Trophoblast cell (in vitro differentiated cells and primary cell): ENCODE data around the gene TENM4.

Experiments used
- DNase-seq, 2 donors: peaks; one replicate each; pipeline ENCODE4 v3.0.0-alpha.2; 2016
- H2AFZ ChIP-seq: 2 replicates; pipeline ENCODE4 v1.6.1; 2013; ENCODE audit warnings: low read length, moderate library complexity, mild to moderate bottlenecking; ENCODE audit not compliant: insufficient read depth, poor library complexity
- H2AK5ac ChIP-seq: 2 replicates; pipeline ENCODE4 v1.6.1; 2013; ENCODE audit warnings: mild to moderate bottlenecking, low read length
- H2BK120ac ChIP-seq: 2 replicates; pipeline ENCODE4 v1.6.1; 2013; ENCODE audit warnings: low read length, mild to moderate bottlenecking, moderate library complexity; ENCODE audit not compliant: insufficient read depth, poor library complexity
- H2BK12ac ChIP-seq: 2 replicates; pipeline ENCODE4 v1.6.1; 2013; ENCODE audit warnings: mild to moderate bottlenecking, low read length, moderate library complexity
- H2BK5ac ChIP-seq: 2 replicates; pipeline ENCODE4 v1.6.1; 2013; ENCODE audit warnings: low read length, low read depth, moderate library complexity, mild to moderate bottlenecking; ENCODE audit not compliant: poor library complexity
- H3K14ac ChIP-seq: 2 replicates; pipeline ENCODE4 v1.6.1; 2013; ENCODE audit warnings: mild to moderate bottlenecking, low read length
- H3K18ac ChIP-seq: 2 replicates; pipeline ENCODE4 v1.6.1; 2013; ENCODE audit warnings: mild to moderate bottlenecking, low read length
- H3K23ac ChIP-seq: 2 replicates; pipeline ENCODE4 v1.6.1; 2013; ENCODE audit warnings: low read length
- H3K27ac ChIP-seq: 2 replicates; pipeline ENCODE4 v1.5.1; 2013; ENCODE audit warnings: low read depth, mild to moderate bottlenecking, inconsistent platforms, low read length, moderate library complexity
- H3K27me3 ChIP-seq: 2 replicates; pipeline ENCODE4 v1.6.1; 2013; ENCODE audit warnings: inconsistent platforms, mild to moderate bottlenecking, low read length, moderate library complexity; ENCODE audit not compliant: insufficient read depth
- H3K36me3 ChIP-seq, 2 experiments: 1 replicate in 1 of 2; 2 replicates in 1 of 2; pipeline ENCODE4 v1.6.1; 2013; ENCODE audit warnings: low read length in 2 of 2, mild to moderate bottlenecking in 2 of 2, moderate library complexity in 1 of 2; ENCODE audit not compliant: insufficient read depth in 2 of 2, control insufficient read depth in 1 of 2
- H3K4ac ChIP-seq: 2 replicates; pipeline ENCODE4 v1.6.1; 2013; ENCODE audit warnings: low read depth, mild to moderate bottlenecking, low read length, moderate library complexity
- H3K4me1 ChIP-seq, 2 experiments: 1 replicate in 1 of 2; 2 replicates in 1 of 2; pipeline ENCODE4 v1.6.1; 2013; ENCODE audit warnings: low read length in 2 of 2, mild to moderate bottlenecking in 2 of 2, moderate library complexity in 1 of 2; ENCODE audit not compliant: insufficient read depth in 2 of 2, control insufficient read depth in 1 of 2
- H3K4me2 ChIP-seq: 2 replicates; pipeline ENCODE4 v1.6.1; 2013; ENCODE audit warnings: inconsistent platforms, mild to moderate bottlenecking, low read length, moderate library complexity
- H3K4me3 ChIP-seq: 2 replicates; pipeline ENCODE4 v1.5.1; 2013; ENCODE audit warnings: mild to moderate bottlenecking, low read depth, low read length, inconsistent platforms
- H3K79me1 ChIP-seq: one replicate; pipeline ENCODE4 v1.6.1; 2013; ENCODE audit warnings: low read length
- H3K79me2 ChIP-seq: 2 replicates; pipeline ENCODE4 v1.6.1; 2013; ENCODE audit warnings: low read length, mild to moderate bottlenecking; ENCODE audit not compliant: control insufficient read depth, insufficient read depth, poor library complexity
- H3K9ac ChIP-seq: 2 replicates; pipeline ENCODE4 v1.6.1; 2013; ENCODE audit warnings: mild to moderate bottlenecking, low read length
- H3K9me3 ChIP-seq: 2 replicates; pipeline ENCODE4 v1.6.1; 2013; ENCODE audit warnings: low read depth, mild to moderate bottlenecking, control low read depth, inconsistent platforms, low read length; ENCODE audit not compliant: insufficient read depth
- H4K12ac ChIP-seq: 2 replicates; pipeline ENCODE4 v1.6.1; 2013; ENCODE audit warnings: low read depth, mild to moderate bottlenecking, low read length, moderate library complexity
- H4K8ac ChIP-seq: 2 replicates; pipeline ENCODE4 v1.6.1; 2013; ENCODE audit warnings: low read depth, mild to moderate bottlenecking, low read length, moderate library complexity
- H4K91ac ChIP-seq: one replicate; pipeline ENCODE4 v1.6.1; 2013; ENCODE audit warnings: low read depth, mild to moderate bottlenecking, low read length, moderate library complexity
- WGBS: extraction: QIAGEN DNeasy Blood & Tissue Kit; methylation state at CpG from one replicate; pipeline ENCODE4 v1.1.7; 2013; ENCODE audit warnings: missing lambda C conversion rate; ENCODE audit not compliant: insufficient read length, insufficient coverage; ENCODE audit errors: extremely low coverage; 5-methylcytosine and 5-hydroxymethylcytosine counted together

The TENM4 gene

DNA sequence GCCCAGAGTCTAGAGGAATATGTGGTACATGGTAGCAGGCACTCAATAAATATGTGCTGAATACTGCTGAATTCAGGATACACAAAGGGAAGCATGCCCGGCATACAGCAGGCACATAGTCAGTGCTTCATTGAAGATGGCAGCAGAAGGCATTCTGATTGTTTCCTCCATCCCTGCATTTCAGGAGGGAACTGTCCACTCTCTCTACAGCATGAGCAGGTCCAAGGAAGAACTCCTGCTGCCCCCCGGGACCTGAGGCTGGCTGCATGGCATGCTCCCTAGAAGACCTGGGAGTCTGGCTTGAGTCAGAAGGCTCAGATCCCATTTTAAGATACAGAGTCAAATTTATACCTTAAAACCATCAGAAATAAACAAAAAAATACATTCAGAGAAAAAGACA, 546.8 kb downstream of the TENM4 start:
- Histone ChIP-seq H3K27ac (no peak overlapping the region), H3K23ac (no peak overlapping the region), H2AK5ac (no peak overlapping the region), H4K12ac (no peak overlapping the region), H4K91ac (no peak overlapping the region), H4K8ac (no peak overlapping the region), H3K4me3 (no peak overlapping the region), H3K79me1 (no peaks in the 10 kb centered on the region), H3K27me3 (no peaks in the 10 kb centered on the region), H2AFZ (no peak overlapping the region), H3K9ac (no peak overlapping the region), H2BK120ac (no peak overlapping the region), H3K79me2 (no peaks in the 10 kb centered on the region), H3K36me3 (peaks cover 24 to 41% of the 10 kb centered on the region in 2 experiments), H3K14ac (no peak overlapping the region), H3K9me3 (peaks cover 2% of the 10 kb centered on the region), H3K4ac (no peak overlapping the region), H3K18ac (no peak overlapping the region), H3K4me1 (no peaks in the 10 kb centered on the region), H2BK12ac (no peak overlapping the region), H2BK5ac (no peak overlapping the region), H3K4me2 (no peak overlapping the region)
- no peak for DNase-seq
- WGBS, result no CpG with 5 or more reads among the region's 2 CpGs

DNA sequence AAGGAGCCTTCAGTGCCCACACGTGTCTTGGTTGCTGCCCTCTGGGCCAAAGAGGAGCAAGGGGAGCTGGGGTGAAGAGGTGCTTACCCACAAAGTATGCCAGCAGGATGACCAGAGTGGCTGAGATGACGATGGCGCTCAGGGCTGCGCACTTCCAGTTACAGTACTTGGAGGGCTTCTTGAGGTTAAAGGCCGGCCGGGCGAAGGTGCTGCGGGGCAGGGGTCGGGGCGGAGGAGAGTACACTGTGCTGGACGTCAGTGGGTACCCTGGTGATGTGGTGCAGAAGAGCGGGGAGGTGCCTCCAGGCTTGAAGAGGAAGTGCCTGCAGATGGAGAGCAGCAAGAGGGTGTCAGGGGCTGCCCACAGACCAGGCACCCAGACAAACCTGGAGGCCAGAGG, 551.1 kb downstream of the TENM4 start:
- DNase-seq, result no peak

DNA sequence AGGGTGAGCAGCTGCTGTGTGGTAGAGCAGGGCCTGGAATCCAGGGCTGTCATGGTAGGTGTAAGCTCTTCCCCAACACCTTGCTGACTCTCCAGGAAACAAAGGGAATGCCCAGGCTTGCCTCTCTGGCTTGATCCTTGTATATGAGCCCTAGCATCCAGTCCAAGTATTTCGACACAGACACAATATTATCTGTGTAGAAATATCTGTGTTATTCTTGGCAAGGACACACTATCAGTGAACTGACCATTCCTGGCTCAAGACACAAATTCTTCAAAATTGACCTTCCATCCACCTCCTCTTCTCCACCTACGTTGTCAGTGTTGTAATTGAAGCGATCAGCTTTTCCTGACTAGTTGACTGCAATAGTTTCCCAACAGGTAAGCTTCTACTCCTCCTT, 554.2 kb downstream of the TENM4 start:
- Histone ChIP-seq H2BK120ac (no peak overlapping the region), H3K79me1 (no peaks in the 10 kb centered on the region), H3K9me3 (peaks cover under 1% of the 10 kb centered on the region), H3K23ac (no peak overlapping the region), H3K4me3 (no peak overlapping the region), H3K18ac (no peak overlapping the region), H3K27me3 (no peaks in the 10 kb centered on the region), H2BK12ac (no peak overlapping the region), H2AK5ac (no peak overlapping the region), H4K91ac (no peak overlapping the region), H3K36me3 (peaks cover 28 to 65% of the 10 kb centered on the region in 2 experiments), H2AFZ (no peak overlapping the region), H3K4ac (no peak overlapping the region), H4K12ac (no peak overlapping the region), H3K4me1 (no peaks in the 10 kb centered on the region), H3K79me2 (no peaks in the 10 kb centered on the region), H2BK5ac (no peak overlapping the region), H3K4me2 (no peak overlapping the region), H3K9ac (no peak overlapping the region), H3K14ac (no peak overlapping the region), H3K27ac (no peak overlapping the region), H4K8ac (no peak overlapping the region)
- no CpG with 5 or more reads among the region's 3 CpGs for WGBS
- DNase-seq, result peak in 1 of 2 donors; percentile 14

More for the DNA sequence above, 551.1 kb downstream of the TENM4 start:
- Histone ChIP-seq H4K8ac (no peak overlapping the region), H3K4me3 (no peak overlapping the region), H3K27me3 (no peaks in the 10 kb centered on the region), H3K4me2 (no peak overlapping the region), H3K14ac (no peak overlapping the region), H3K27ac (no peak overlapping the region), H3K9ac (no peak overlapping the region), H3K9me3 (peaks cover 2% of the 10 kb centered on the region), H2AFZ (no peak overlapping the region), H2BK12ac (no peak overlapping the region), H2BK5ac (no peak overlapping the region), H2BK120ac (no peak overlapping the region), H3K36me3 (peaks cover 27 to 57% of the 10 kb centered on the region in 2 experiments), H3K23ac (no peak overlapping the region), H2AK5ac (no peak overlapping the region), H3K4me1 (no peaks in the 10 kb centered on the region), H3K4ac (no peak overlapping the region), H3K18ac (no peak overlapping the region), H4K91ac (no peak overlapping the region), H3K79me2 (no peaks in the 10 kb centered on the region), H3K79me1 (no peaks in the 10 kb centered on the region), H4K12ac (no peak overlapping the region)
- no CpG with 5 or more reads among the region's 12 CpGs for WGBS

DNA sequence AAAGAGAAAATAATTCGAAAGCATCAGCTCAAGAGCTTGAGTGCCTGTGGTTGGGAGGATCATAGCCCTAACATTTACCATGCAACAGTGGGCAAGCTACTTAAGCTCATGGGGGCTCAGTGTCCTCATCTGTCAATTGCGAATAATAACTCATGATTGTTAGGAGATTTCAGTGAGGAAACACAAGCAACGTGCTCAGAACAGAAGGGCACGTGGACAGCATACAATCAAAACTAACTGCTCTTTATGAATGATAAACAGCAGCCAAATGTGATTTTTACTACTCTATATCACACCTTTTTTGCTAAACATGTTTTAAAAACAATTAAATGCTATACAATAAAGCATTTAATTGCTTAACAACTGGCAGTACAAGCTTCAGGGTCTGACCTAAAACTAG, 556.1 kb downstream of the TENM4 start:
- H3K27ac ChIP-seq, result no peak overlapping the region

More for the DNA sequence above, 556.1 kb downstream of the TENM4 start:
- Histone ChIP-seq H2AFZ (no peak overlapping the region), H4K12ac (no peak overlapping the region), H3K18ac (no peak overlapping the region), H3K27me3 (no peaks in the 10 kb centered on the region), H3K79me2 (no peaks in the 10 kb centered on the region), H3K4me3 (no peak overlapping the region), H3K14ac (no peak overlapping the region), H3K79me1 (no peaks in the 10 kb centered on the region), H3K23ac (no peak overlapping the region), H4K8ac (no peak overlapping the region), H2BK120ac (no peak overlapping the region), H2AK5ac (no peak overlapping the region), H3K4me1 (no peaks in the 10 kb centered on the region), H2BK5ac (no peak overlapping the region), H4K91ac (no peak overlapping the region), H3K4ac (no peak overlapping the region), H3K36me3 (peaks cover 28 to 59% of the 10 kb centered on the region in 2 experiments), H3K9ac (no peak overlapping the region), H2BK12ac (no peak overlapping the region), H3K4me2 (no peak overlapping the region), H3K9me3 (peaks cover 7% of the 10 kb centered on the region)
- DNase-seq, result no peak
- WGBS, result no CpG with 5 or more reads among the region's 4 CpGs
